Measurements from ENCODE around the gene ZDHHC20. TPM values are rescaled to one million over a fixed set of nuclear protein-coding genes. Genes with fewer than 3 reads are reported as not detected.
"Not testable (repeated sequence)": the region's sequence is repeated elsewhere in the genome, so short reads cannot be mapped to it uniquely, and the experiment has no call there.

Gene ZDHHC20
- total RNA-seq, 2 donors from 2014 or later = 85.2 to 94.1 TPM

DNA sequence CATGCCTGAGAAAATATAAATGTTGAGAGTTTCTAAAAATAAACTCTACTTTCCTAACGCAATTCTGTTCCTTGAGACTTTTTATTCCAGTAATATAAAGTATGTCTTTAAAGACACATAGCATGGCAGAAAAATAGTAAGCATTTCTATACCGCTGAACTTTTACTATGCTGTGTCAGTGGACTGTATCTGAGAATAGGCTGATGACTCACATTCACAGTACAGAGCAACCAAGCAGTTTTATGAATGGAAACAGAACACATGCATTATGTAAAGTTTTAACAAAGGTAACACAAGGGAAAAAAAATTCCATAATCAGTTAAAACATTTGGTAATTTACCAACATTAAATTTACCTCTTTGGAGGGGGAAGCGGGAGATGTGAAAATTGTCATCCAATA, 38.4 kb downstream of the ZDHHC20 start:
- H3K9me3 Mint-ChIP-seq = no peaks in the 10 kb centered on the region
- peaks cover 21% of the 10 kb centered on the region for H3K36me3 Mint-ChIP-seq (ENCODE audit: low read depth)
- H3K27ac Mint-ChIP-seq = peak overlapping the region; percentile 2
- no peaks in the 10 kb centered on the region for H3K27me3 Mint-ChIP-seq (ENCODE audit: insufficient read depth)
- Histone ChIP-seq H3K27ac (ENCODE audit: low read depth, low read length) (no peak overlapping the region), H3K36me3 (ENCODE audit: control insufficient read depth, insufficient read depth, low read length) (peaks cover 17% of the 10 kb centered on the region), H3K27me3 (ENCODE audit: control insufficient read depth, insufficient read depth, low read length, poor library complexity, severe bottlenecking) (no peaks in the 10 kb centered on the region), H3K9me3 (ENCODE audit: control insufficient read depth, low read length) (no peaks in the 10 kb centered on the region), H3K4me3 (ENCODE audit: low read length) (no peak overlapping the region), H3K9ac (ENCODE audit: extremely low read depth, low read length, poor library complexity, severe bottlenecking) (no peak overlapping the region), H3K4me1 (ENCODE audit: control insufficient read depth, insufficient read depth, low read length) (no peaks in the 10 kb centered on the region)
- H3K4me3 Mint-ChIP-seq = no peak overlapping the region
- TF ChIP-seq CTCF (conservative IDR thresholded peaks at IDR 0.05) = no peak
- no peak for DNase-seq
- 96 to 100% methylated on average over 1 to 2 of the region's 3 CpGs for WGBS, 2 experiments (ENCODE audit: insufficient coverage in 1 of 2, insufficient read length in 1 of 2)
- peaks cover 13% of the 10 kb centered on the region for H3K4me1 Mint-ChIP-seq

DNA sequence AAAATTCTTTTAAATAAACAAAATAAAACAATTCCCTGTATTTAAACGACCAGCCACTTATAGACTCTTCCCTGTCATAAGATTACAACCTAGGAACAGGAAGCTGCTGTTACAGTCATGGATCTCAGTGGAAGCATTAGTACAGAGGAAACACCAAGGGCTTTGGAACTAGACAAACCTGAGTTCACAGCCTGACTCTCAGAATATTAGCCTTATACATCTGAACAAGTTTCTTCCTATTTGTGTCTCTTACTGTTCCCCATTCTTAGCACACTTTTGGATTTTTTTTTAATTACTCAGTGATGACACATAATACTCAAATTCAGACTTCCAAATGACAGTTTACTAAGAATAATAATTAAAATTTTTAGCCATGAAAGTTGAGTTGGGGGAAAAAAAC, 46.1 kb downstream of the ZDHHC20 start:
- no peaks in the 10 kb centered on the region for H3K27me3 Mint-ChIP-seq (ENCODE audit: insufficient read depth)
- no peak for DNase-seq
- Histone ChIP-seq H3K9ac (ENCODE audit: extremely low read depth, low read length, poor library complexity, severe bottlenecking) (no peak overlapping the region), H3K27me3 (ENCODE audit: control insufficient read depth, insufficient read depth, low read length, poor library complexity, severe bottlenecking) (no peaks in the 10 kb centered on the region), H3K36me3 (ENCODE audit: control insufficient read depth, insufficient read depth, low read length) (peaks cover 51% of the 10 kb centered on the region), H3K4me1 (ENCODE audit: control insufficient read depth, insufficient read depth, low read length) (no peaks in the 10 kb centered on the region), H3K4me3 (ENCODE audit: low read length) (no peak overlapping the region), H3K9me3 (ENCODE audit: control insufficient read depth, low read length) (peaks cover 25% of the 10 kb centered on the region), H3K27ac (ENCODE audit: low read depth, low read length) (no peak overlapping the region)
- no peak overlapping the region for H3K27ac Mint-ChIP-seq
- no peak overlapping the region for H3K4me3 Mint-ChIP-seq
- H3K36me3 Mint-ChIP-seq (ENCODE audit: low read depth) = peaks cover 76% of the 10 kb centered on the region
- 85% methylated on average over 1 of the region's 1 CpG; no CpG with 5 or more reads in 1 of the 2 experiments for WGBS, 2 experiments (ENCODE audit: insufficient coverage in 1 of 2, insufficient read length in 1 of 2)
- H3K4me1 Mint-ChIP-seq = peaks cover 19% of the 10 kb centered on the region
- peaks cover 21% of the 10 kb centered on the region for H3K9me3 Mint-ChIP-seq
- TF ChIP-seq CTCF (conservative IDR thresholded peaks at IDR 0.05) = no peak

- not testable (repeated sequence) for H3K9ac ChIP-seq (ENCODE audit: extremely low read depth, low read length, poor library complexity, severe bottlenecking); H3K4me3 Mint-ChIP-seq; H3K27me3 Mint-ChIP-seq (ENCODE audit: insufficient read depth); H3K27me3 ChIP-seq (ENCODE audit: control insufficient read depth, insufficient read depth, low read length, poor library complexity, severe bottlenecking); H3K4me3 ChIP-seq (ENCODE audit: low read length); H3K4me1 ChIP-seq (ENCODE audit: control insufficient read depth, insufficient read depth, low read length); H3K27ac ChIP-seq (ENCODE audit: low read depth, low read length)
- Mint-ChIP-seq H3K36me3 (ENCODE audit: low read depth) (peaks cover 88% of the 10 kb centered on the region), H3K9me3 (peaks cover 34% of the 10 kb centered on the region), H3K4me1 (peaks cover 16% of the 10 kb centered on the region), H3K27ac (peak overlapping the region; percentile 44)
- peaks cover 31% of the 10 kb centered on the region for H3K9me3 ChIP-seq (ENCODE audit: control insufficient read depth, low read length)
- H3K36me3 ChIP-seq (ENCODE audit: control insufficient read depth, insufficient read depth, low read length) = peaks cover 56% of the 10 kb centered on the region
- WGBS, 2 experiments (ENCODE audit: insufficient coverage in 1 of 2, insufficient read length in 1 of 2) = 62% methylated on average over 1 of the region's 2 CpGs; no CpG with 5 or more reads in 1 of the 2 experiments
- peak; percentile 71 for DNase-seq
Observed at GRCh38 chr13:21410453-21410852, 48.6 kb downstream of the ZDHHC20 start.

DNA sequence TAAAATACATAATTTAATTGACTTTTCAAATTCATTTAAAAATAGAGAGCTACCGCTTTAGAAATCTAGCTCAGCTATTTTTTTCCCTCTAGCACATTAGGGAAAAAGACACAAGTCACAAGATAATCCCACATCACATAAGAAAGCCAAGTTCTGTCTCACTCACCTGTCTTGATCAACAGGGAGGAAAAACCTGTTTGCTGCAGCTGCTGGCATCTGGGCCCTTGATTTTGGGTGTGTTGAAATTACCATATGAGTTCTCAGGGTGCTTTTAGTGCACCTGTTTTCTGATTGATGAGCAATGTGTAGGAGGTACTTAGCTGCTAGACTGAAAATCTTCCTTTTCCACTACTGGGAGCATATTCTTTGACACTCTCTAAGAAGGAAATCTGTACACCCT, 53.8 kb downstream of the ZDHHC20 start:
- Histone ChIP-seq H3K27ac (ENCODE audit: low read depth, low read length) (no peak overlapping the region), H3K27me3 (ENCODE audit: control insufficient read depth, insufficient read depth, low read length, poor library complexity, severe bottlenecking) (no peaks in the 10 kb centered on the region), H3K9me3 (ENCODE audit: control insufficient read depth, low read length) (peaks cover 17% of the 10 kb centered on the region), H3K4me3 (ENCODE audit: low read length) (no peak overlapping the region), H3K9ac (ENCODE audit: extremely low read depth, low read length, poor library complexity, severe bottlenecking) (no peak overlapping the region), H3K36me3 (ENCODE audit: control insufficient read depth, insufficient read depth, low read length) (peaks cover 56% of the 10 kb centered on the region), H3K4me1 (ENCODE audit: control insufficient read depth, insufficient read depth, low read length) (no peaks in the 10 kb centered on the region)
- Mint-ChIP-seq H3K27ac (no peak overlapping the region), H3K4me3 (no peak overlapping the region), H3K36me3 (ENCODE audit: low read depth) (peaks cover 78% of the 10 kb centered on the region), H3K9me3 (peaks cover 33% of the 10 kb centered on the region), H3K4me1 (peaks cover 6% of the 10 kb centered on the region), H3K27me3 (ENCODE audit: insufficient read depth) (no peaks in the 10 kb centered on the region)
- DNase-seq = no peak
- WGBS, 2 experiments (ENCODE audit: insufficient coverage in 1 of 2, insufficient read length in 1 of 2) = 80 to 95% methylated on average over 1 of the region's 1 CpG
- TF ChIP-seq CTCF (conservative IDR thresholded peaks at IDR 0.05) = no peak

Data from endodermal cell (in vitro differentiated cells).